IPS DF 19.7 (cell line): Measurements from ENCODE around the gene CKAP5.

Source experiments
- DNase-seq: peaks from one replicate; pipeline ENCODE4 v3.0.0-alpha.2; 2013; ENCODE audit warnings: low read depth, low spot score

Gene CKAP5

DNA sequence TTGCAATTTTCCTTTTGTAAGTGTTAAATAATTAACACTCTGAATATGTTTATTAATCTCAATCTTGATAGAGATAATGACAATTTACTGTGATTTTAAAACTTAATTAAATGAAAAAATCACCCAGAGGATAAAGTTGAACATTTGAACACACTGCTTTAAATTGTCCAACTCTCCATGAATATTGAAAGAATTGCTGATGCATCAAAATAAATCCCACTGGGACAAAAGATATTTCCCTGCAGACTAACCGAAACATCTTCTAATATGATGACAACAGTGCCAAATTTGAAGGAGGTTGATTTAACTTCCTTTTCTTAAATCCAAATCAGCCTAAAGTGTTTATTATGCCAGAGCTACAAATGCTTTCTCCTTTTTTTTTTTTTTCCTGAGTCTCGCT is 79.4 kb downstream of the CKAP5 start:
- no peak for DNase-seq

DNA sequence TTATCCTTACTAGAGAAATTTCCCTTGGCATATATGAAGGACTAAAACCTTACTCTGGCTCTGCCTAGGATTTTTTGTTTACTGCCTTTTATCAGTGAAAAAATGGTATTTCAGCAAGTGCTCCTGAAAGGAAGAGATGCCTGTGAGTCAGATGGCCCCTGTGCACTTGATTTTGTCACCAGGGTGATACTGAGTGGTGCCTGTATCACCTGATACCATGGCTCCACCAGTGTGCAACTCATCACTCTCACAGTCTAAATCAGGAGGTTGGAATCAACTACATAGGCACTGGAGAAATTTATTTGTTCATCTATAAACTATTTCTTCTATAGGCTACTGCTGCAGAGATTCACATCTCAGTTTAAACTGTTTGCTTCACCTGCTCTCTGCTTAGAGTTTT is 83.8 kb downstream of the CKAP5 start:
- no peak for DNase-seq

DNA sequence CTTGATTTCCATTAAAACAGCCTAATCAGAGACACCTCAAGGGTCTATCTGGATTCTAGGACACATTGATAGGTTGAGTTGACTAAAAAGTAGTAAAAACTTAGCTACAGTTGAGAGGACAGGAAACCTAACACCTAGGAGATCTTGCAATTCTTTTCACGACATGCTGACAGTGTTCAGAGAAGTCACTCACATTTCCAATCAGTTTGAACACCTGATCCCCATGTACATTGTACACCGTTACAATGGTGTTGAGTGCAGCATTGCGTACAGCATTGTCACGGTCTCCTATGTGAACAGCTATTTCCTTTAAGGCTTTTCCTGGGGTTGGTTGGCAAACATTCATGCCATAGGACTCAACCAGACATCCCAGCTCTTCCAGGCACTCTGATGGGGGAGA is 84.3 kb downstream of the CKAP5 start:
- DNase-seq, result no peak

DNA sequence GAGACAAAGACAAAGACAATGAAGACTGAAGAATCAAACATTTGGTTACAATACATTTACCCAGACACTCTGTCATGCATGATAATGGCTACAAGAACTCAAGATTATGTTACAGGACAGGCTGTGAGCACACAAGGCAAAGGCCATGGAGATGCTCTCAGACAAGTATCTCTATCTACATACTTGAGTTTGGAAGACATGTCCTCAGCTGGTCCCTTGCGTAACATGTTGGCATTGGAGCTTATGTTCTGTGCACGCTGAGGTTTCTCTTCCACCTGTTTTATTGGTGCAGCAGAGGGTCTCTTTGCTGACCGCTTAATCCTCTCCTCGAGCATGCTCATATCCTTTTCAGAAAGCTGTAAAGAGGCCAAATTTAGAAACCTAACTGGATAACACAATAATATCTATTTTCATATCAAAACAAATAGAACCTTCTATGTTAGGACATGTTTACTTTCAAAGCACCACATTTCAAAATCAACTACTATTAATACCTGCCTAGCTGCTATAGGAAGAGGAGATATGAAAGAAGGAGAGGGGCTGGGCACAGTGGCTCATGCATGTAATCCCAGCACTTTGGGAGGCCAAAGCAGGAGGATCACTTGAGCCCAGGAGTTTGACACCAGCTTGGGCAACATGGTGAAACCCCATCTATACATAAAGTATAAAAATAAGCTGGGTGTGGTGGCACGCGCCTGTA is 85.5 kb downstream of the CKAP5 start:
- DNase-seq, result no peak

DNA sequence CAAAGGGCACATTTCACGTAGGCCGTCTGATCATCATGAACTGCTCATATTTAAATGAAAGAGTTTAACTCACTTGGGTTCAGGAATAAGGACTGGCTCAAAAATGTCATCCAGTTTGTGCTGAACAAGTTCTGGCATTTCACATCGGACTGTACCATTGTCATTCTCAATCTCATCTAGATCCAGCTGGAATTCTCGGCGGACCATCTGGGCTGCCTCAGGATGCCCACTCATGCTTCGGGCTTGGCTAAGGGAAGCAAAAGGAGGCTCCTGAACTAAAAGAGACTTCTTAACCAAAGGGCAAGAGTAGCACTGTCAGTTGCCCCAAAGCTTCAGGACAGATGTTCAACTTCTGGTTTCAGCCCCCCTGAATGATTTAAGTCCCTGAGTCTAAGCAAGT is 86.9 kb downstream of the CKAP5 start:
- DNase-seq, result no peak

DNA sequence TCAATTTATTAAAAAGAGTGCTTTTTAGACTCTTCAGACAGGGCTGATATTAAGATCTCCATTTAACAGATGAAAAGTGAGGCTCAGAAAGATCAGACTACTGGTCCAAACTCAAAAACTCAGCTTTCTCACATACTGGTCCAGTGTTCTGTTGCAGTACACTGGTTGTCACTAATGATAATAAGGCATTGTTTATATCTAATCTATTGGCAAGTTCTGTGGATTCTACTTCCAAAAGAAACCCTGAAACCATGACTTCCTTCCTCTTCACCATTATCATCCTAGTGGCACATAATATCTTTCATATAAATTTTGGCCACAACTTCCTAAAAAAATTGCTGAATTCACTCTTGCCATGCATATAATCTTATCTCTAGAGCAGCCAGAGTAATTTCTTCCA is 90.1 kb downstream of the CKAP5 start:
- no peak for DNase-seq

DNA sequence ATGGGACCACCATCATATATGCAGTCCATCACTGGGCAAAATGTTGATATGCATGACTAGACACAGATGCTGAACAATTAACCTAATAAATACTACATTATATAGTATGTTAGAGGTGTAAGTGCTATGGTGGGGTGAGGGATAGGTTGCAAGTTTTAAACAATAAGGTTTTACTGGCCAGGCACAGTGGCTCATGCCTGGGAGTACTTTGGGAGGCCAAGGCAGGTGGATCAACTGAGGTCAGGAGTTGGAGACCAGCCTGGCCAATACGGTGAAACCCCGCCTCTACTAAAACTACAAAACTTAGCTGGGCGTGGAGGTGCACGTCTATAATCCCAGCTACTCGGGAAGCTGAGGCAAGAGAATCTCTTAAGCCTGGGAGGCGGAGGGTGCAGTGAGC is 98.9 kb downstream of the CKAP5 start:
- no peak for DNase-seq

DNA sequence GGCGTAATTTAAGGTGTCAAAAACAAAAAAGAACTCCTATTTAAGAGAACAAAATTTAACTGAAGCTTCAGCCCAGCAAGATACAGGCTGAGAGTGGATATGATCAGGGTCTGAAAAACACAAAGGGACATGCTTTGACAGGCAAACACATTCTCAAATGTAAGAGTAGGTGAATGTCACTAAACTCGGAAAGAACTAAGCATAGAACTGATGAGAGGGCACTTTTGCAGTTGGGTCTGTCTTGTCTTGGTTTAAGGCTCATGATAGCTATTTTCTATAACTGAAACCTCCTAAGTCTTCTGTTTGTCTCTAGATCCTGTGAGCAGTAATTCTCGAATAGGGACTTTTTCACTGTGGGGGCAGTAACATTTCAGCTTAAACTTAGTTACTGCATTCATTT is 100.1 kb downstream of the CKAP5 start:
- DNase-seq, result no peak

DNA sequence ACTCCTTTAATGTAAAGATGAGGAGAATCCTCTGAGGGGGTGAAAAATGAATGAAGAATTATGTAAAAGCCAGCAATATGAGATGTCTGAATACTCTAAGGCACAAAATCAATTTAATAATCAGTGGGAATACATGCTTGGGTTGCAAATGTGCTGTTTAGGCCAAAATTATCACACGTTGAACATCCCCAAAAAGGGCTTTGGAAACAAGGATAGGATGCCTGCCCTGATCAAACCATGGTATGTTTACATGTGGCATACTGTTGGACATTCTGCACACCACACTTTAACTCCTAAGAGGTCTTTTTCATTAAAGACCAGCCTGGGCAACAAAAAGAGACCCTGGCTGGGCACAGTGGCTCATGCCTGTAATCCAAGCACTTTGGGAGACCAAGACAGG is 100.8 kb downstream of the CKAP5 start:
- no peak for DNase-seq

DNA sequence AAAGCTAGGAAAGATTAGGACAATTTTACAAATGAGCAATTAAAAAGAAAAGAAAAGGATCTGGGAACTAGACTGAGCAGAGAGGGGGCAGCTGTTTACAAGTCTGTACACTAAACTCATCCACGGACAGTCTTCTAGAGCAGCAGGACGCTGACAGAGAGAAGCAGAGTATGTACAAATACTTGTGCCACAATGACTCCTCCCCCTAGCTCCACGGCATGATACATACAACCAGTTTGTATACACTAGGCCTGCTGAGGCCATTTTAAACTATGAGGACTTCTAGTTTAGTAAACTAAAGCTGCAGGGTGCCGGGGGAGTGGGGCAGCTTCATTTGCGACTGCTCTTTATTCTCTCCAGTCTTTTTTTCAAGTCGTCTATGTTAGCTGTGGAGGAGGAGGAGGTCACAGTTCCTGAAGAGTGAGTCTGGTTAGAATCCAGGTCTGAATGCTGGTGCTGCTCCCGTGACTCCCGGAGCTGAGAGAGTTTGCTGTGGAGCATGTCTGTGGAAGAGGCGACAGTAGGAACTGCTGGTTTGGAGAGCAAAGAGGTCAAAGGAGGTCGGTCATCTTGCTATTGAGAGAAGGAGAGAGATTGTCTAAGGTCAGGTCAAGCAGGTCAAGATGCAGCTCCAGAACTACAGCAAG is 102.3 kb downstream of the CKAP5 start:
- DNase-seq, result no peak

DNA sequence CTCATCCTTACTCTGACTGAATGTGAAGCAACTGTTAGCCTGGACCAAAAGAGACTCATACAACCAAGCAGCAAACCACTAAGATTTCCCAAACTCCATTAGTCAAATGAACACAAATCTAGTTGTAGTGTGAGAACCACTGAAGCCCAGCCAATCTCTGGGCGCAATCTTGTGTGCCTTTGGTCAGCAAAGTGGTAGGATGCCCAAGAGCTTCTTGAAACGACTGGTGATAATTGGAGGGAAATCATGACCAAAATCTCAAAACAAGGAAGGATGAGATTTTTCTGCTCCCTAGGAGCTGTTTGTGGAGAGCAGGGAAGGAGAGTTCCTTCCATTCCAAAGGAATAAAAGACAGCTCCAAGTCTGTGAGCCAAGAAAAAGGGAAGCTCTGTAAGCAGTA is 103.0 kb downstream of the CKAP5 start:
- DNase-seq, result no peak

DNA sequence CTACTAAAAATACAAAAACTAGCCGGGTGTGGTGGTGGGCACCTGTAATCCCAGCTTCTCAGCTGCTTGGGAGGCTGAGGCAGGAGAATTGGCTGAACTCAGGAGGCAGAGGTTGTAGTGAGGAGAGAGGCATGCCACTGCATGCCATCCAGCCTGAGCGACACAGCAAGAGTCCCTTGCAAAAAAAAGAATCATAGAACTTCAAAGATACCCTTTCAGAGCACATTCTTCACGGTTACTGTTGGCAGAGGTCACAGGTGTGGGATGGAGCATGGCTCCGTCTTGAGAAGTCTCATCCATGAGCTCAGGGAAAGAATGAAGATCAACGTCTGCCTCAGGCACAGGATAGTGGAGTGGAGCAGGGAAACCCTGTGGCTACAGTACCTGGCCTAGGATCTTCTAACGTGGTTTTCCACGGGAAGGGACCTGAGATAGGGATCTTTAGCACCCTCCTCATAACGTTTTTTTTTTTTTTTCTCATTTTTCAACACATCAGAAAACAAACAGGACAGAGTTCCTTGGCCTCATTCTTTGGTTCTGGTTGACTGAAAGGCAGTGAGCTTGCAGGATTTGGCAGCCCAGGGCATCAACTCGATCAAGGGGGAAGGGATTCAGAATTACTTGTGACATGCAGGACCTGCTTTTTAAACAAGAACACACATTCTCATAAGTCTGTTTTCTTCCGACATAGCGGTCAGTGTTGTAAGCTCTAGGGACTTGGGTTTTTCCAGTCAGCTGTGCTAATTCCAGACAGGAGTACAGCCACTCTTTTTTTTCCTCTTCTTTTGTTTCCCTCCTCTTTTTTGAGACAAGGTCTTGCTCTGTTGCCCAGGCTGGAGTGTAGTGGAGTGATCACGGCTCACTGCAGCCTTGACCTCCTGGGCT is 104.2 kb downstream of the CKAP5 start:
- no peak for DNase-seq

DNA sequence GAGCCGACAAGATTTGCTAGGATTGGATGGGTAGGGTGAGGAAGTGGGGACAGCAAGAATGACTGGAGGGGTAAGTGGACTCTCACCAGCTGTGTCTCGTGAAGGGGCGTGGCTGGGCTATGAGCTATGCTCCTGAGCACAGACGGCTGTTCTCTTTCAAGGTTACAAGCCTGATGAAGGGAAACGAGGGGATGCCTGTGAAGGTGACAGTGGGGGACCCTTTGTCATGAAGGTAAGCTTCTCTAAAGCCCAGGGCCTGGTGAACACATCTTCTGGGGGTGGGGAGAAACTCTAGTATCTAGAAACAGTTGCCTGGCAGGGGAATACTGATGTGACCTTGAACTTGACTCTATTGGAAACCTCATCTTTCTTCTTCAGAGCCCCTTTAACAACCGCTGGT is 107.2 kb downstream of the CKAP5 start:
- no peak for DNase-seq

DNA sequence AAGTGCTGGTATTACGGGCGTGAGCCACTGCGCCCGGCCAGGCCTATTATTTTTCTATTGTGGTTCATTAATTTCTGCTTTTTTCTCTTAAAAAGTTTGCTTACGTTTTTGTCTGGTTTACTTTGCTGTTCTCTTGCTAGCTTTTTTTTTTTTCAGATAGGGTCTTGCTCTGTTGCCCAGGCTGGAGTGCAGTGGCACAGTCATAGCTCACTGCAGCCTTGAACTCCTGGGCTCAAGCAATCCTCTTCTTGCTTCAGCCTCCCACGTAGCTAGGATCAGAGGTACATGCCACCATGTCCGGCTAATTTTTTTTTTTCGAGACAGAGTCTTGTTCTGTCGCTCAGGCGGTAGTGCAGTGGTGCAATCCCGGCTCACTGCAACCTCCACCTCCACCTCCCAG is 108.4 kb downstream of the CKAP5 start:
- no peak for DNase-seq

DNA sequence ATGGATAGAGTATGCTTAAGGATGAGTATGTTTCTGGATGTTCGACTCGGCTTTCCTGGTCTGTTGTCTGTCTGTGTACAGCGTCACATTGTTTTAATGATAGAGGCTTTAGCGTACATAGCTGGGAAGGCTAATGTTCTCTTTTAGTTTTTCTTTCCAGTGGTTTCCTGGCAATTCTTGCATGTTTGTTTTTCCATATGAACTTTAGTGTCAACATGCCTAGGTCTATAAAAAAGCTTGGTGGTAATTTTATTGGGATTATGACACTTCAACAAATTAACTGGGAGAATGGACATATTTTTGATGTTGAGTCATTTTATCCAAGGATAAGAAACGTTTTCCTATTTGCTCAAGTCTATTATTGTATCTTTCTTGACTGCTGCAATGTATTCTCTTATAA is 109.5 kb downstream of the CKAP5 start:
- no peak for DNase-seq

DNA sequence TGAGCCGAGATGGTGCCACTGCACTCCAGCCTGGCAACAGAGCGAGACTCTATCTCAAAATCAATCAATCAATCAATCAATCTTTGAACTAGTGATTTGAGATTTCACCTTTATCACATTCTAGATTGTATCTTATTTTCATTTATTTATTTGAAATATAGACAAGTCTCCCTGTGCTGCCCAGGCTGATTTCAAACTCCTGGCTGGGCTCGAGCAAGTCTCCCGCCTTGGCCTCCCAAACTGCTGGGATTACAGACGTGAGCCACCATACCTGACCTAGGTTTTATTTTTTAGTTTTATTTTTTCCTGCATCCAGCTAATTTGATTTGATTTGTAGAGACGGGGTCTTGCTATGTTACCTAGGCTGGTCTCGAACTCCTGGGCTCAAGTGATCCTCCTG is 109.9 kb downstream of the CKAP5 start:
- no peak for DNase-seq

DNA sequence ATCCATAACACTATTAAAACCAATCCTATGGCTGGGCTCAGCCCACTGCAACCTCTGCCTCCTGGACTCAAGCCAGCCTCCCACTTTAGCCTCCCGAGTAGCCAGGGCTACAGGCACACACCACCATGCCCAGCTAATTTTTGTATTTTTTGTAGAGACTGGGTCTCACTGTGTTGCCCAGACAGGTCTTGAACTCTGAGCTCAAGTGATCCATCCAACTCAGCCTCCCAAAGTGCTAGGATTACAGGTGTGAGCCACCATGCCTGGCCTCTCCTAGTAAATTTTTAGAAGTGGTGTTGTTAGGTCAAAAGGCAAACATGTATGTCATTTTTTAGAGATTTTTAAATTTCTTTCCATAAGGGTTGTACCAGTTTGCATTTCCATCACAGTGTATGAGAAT is 112.8 kb downstream of the CKAP5 start:
- no peak for DNase-seq

DNA sequence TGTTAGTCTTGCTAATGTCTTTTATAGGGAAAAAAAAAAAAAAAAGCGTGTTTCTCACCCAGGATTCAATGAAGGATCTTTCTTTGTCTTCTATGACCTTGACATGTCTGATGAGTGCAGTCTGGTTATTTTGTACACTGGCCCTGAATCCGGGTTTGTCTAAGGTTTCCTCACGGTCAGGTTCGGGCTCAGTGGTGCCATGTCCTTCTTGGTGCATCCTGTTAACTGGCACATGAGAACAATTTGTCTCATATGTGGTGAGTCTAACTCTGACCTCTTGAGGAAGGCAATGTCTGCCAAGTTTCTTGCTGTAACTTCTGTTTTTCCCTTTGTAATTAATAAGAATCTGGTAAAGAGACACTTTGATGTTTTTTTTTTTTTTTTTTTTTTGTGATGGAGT is 114.5 kb downstream of the CKAP5 start:
- DNase-seq, result no peak

DNA sequence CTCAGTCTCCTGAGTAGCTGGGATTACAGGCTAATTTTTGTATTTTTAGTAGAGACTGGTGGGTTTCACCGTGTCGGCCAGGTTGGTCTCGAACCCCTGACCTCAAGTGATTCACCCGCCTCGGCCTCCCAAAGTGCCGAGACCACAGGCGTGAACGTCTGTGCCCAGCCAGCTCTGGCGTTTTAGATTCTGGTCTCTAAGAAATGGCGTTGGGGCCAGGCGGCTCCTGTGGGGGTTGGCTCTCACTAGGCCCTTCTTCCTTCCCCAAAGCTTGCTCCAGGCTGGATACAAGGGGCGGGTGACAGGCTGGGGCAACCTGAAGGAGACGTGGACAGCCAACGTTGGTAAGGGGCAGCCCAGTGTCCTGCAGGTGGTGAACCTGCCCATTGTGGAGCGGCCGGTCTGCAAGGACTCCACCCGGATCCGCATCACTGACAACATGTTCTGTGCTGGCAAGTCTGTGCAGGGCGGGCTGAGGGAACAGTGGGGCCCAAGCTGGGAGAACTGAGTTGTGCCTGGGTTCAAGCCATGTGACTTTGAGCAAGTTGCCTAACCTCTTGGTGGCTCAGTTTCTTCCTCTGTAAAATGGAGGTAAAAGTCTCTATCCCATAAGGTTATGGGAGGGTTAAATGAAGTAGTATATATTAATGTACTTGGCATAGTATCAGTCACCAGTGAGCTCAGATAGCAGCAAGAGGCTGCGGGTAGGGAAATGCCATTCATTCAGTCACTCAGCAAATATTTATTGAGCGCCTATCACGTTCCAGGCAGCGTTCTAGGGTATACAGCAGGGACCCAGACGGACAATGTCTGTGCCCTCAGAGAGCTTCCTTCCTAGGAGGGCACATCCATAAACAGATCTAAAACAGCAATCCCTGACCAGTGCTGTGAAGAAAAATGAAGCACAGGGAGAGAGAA is 116.7 kb downstream of the CKAP5 start:
- no peak for DNase-seq

DNA sequence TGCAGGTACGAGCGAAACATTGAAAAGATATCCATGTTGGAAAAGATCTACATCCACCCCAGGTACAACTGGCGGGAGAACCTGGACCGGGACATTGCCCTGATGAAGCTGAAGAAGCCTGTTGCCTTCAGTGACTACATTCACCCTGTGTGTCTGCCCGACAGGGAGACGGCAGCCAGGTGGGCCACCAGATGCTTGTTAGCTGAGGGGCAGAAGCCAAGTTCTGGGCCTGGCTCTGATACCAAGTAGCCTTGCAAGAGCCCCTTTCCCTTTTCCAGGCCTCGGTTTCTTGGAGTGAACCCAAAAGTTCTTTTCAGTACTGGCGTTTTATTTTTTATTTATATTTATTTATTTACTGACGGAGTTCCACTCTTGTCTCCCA is 117.4 kb downstream of the CKAP5 start:
- DNase-seq, result no peak

DNA sequence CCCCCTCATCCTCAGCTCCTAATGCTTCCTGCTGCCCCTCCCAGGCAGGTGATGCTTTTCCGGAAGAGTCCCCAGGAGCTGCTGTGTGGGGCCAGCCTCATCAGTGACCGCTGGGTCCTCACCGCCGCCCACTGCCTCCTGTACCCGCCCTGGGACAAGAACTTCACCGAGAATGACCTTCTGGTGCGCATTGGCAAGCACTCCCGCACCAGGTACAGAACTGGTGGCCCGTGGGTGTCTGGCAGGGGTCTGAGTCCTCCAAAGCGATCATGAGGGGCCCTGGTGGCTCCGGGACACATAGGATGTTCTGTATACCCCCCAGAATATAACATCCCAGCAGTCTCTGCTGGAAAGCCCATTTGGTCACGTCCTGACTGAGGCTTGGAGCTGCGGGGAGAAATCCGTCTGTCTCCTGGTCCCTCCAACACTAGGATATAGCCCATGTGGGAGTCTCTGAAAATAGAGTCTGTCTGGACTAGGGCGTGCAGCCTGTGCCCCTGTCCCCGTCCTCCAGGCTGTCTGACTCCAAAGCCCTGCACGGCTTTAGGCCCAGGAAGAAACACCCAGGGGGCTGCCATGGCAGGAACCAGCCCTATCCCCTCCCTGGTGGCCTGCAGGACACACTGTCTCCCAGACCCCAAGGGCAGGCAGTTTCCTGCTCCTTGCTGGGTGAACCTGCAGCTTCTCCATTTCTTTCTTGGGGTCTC is 118.0 kb downstream of the CKAP5 start:
- DNase-seq, result no peak
